ENCODE data around the gene EGLN2. TPM values are rescaled to one million over a fixed set of nuclear protein-coding genes. Genes with fewer than 3 reads are reported as not detected.
"Not testable (repeated sequence)": the region's sequence is repeated elsewhere in the genome, so short reads cannot be mapped to it uniquely, and the experiment has no call there.

The EGLN2 gene
- total RNA-seq, 1 donor from 2014 or later: 86.1 TPM

GRCh38 chr19:40818480-40819399 is 19.7 kb downstream of the EGLN2 start:
- peak; percentile 22 for TF ChIP-seq CTCF (IDR thresholded peaks at IDR 0.05; ENCODE audit: insufficient read depth, low read length, severe bottlenecking)
- not testable (repeated sequence) for FAIRE-seq; H3K27me3 ChIP-seq (ENCODE audit: control insufficient read depth, insufficient read depth, low read length); DNase-seq (ENCODE audit: low read depth); H3K4me3 ChIP-seq (ENCODE audit: low read depth, low read length); H3K36me3 ChIP-seq (ENCODE audit: control insufficient read depth, insufficient read depth, low read length)

DNA sequence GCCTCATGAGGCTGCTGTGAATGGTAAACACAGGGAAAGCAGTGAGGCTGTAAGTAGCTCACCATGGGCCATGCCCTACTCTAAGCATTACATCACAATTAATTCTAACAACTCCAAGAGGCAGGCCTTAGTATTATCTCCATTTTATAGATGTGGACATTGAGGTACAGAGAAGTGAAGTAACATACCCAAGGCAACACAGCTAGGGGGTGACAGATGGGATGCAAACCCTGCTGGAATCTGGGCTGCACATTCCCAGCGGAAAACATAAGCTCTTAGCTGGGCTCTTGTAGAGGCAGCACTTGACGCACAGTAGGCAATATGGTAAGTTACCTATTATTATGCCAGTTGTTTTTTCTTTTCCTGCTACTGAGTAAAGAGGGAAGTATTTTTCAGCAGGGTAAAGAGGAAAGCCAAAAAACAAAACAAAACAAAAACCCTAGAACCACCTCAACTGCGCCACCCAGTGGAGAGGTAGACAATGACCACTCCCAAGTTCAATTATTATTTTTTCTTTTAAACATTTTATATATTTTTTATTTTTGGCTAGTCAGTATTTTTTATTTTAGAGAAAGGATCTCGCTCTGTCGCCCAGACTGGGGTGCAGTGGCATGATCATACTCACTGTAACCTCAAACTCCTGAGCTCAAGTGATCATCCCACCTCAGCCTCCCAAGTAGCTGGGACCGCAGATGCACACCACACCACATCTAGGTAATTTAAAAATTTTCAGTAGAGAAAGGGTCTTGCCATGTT is 20.7 kb downstream of the EGLN2 start:
- H3K36me3 ChIP-seq (ENCODE audit: control insufficient read depth, insufficient read depth, low read length); DNase-seq (ENCODE audit: low read depth); FAIRE-seq; H3K4me3 ChIP-seq (ENCODE audit: low read depth, low read length); H3K27me3 ChIP-seq (ENCODE audit: control insufficient read depth, insufficient read depth, low read length): not testable (repeated sequence)
- TF ChIP-seq CTCF (IDR thresholded peaks at IDR 0.05; ENCODE audit: insufficient read depth, low read length, severe bottlenecking): peak; percentile 57

DNA sequence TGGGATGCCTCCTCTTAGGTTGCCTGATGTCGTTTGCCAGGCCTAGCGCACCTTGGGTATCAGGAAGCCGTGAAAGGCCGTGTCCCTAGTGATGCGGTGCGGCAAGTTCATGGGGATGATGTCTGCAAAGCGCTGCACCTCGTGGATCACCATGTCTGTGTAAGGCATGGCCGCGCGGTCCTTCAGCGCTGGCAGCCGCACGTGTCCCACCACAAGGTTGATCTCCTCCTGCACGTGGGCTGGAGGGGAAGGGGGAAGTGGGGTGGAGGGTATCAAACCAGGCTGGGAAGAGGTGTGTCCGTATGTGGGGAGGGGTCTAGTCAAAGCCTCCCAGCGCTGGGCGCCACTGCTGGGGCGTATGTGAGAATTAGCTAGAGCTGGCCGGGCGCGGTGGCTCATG is 23.2 kb downstream of the EGLN2 start:
- H3K4me3 ChIP-seq (ENCODE audit: low read depth, low read length): no peak overlapping the region
- FAIRE-seq (no peak), DNase-seq (ENCODE audit: low read depth) (no peak)
- H3K36me3 ChIP-seq (ENCODE audit: control insufficient read depth, insufficient read depth, low read length): no peaks in the 10 kb centered on the region
- TF ChIP-seq CTCF (IDR thresholded peaks at IDR 0.05; ENCODE audit: insufficient read depth, low read length, severe bottlenecking): no peak
- no peaks in the 10 kb centered on the region for H3K27me3 ChIP-seq (ENCODE audit: control insufficient read depth, insufficient read depth, low read length)

DNA sequence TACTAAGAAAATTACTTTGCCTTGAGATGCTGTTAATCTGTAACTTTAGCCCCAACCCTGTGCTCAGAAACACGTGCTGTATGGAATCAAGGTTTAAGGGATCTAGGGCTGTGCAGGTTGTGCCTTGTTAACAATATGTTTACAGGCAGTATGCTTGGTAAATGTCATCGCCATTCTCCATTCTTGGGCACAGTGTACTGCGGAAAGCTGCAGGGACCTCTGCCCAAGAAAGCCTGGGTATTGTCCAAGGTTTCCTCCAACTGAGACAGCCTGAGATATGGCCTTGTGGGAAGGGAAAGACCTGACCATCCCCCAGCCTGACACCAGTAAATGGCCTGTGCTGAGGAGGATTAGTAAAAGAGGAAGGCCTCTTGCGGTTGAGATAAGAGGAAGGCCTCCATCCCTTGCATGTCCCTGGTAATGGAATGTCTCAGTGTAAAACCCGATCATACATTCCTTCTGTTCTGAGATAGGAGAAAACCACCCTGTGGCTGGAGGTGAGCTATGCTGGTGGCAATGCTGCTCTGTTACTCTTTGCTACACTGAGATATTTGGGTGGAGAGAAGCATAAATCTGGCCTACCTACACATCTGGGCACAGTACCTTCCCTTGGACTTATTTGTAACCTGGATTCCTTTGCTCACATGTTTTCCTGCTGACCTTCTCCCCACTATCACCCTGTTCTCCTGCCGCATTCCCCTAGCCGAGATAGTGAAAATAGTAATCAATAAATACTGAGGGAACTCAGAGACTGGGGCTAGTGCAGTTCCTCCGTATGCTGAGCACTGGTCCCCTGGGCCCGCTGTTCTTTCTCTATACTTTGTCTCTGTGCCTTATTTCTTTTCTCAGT is 23.9 kb downstream of the EGLN2 start:
- FAIRE-seq; H3K4me3 ChIP-seq (ENCODE audit: low read depth, low read length); H3K36me3 ChIP-seq (ENCODE audit: control insufficient read depth, insufficient read depth, low read length); H3K27me3 ChIP-seq (ENCODE audit: control insufficient read depth, insufficient read depth, low read length); DNase-seq (ENCODE audit: low read depth): not testable (repeated sequence)

- FAIRE-seq: not testable (repeated sequence)
Observed at GRCh38 chr19:40824916-40825315, 25.9 kb downstream of the EGLN2 start.

GRCh38 chr19:40825460-40826095 is 26.6 kb downstream of the EGLN2 start:
- peak; percentile 73 for FAIRE-seq
- not testable (repeated sequence) for H3K36me3 ChIP-seq (ENCODE audit: control insufficient read depth, insufficient read depth, low read length); H3K27me3 ChIP-seq (ENCODE audit: control insufficient read depth, insufficient read depth, low read length); H3K4me3 ChIP-seq (ENCODE audit: low read depth, low read length); DNase-seq (ENCODE audit: low read depth)

More at GRCh38 chr19:40824916-40825315, 25.9 kb downstream of the EGLN2 start:
- not testable (repeated sequence) for H3K4me3 ChIP-seq (ENCODE audit: low read depth, low read length); H3K27me3 ChIP-seq (ENCODE audit: control insufficient read depth, insufficient read depth, low read length); DNase-seq (ENCODE audit: low read depth); H3K36me3 ChIP-seq (ENCODE audit: control insufficient read depth, insufficient read depth, low read length)

GRCh38 chr19:40826312-40826698 is 27.3 kb downstream of the EGLN2 start:
- FAIRE-seq; H3K27me3 ChIP-seq (ENCODE audit: control insufficient read depth, insufficient read depth, low read length); DNase-seq (ENCODE audit: low read depth); H3K4me3 ChIP-seq (ENCODE audit: low read depth, low read length); H3K36me3 ChIP-seq (ENCODE audit: control insufficient read depth, insufficient read depth, low read length): not testable (repeated sequence)

- H3K27me3 ChIP-seq (ENCODE audit: control insufficient read depth, insufficient read depth, low read length); H3K4me3 ChIP-seq (ENCODE audit: low read depth, low read length); H3K36me3 ChIP-seq (ENCODE audit: control insufficient read depth, insufficient read depth, low read length); DNase-seq (ENCODE audit: low read depth): not testable (repeated sequence)
- FAIRE-seq: peak; percentile 99
Observed at GRCh38 chr19:40826699-40827385, 27.9 kb downstream of the EGLN2 start.

Measured in bronchial epithelial cell (primary cell).